DND-41 (cell line): Measurements from ENCODE around the gene BAAT.

Experiments
- CTCF ChIP-seq: IDR thresholded peaks from 2 replicates; pipeline ENCODE4 v1.5.1; 2012; ENCODE audit warnings: borderline replicate concordance, low read length, moderate library complexity, mild to moderate bottlenecking; ENCODE audit not compliant: poor library complexity, severe bottlenecking; ENCODE audit errors: extremely low read depth
- EZH2 ChIP-seq: IDR thresholded peaks from 3 replicates; pipeline ENCODE4 v1.6.1; 2012; ENCODE audit warnings: borderline replicate concordance, low read depth, mild to moderate bottlenecking, moderate library complexity, low read length, inconsistent platforms; ENCODE audit not compliant: severe bottlenecking

GRCh38 chr9:101356619-101357018 is 28.2 kb downstream of the BAAT start:
- TF ChIP-seq CTCF (no peak), EZH2 (no peak)
